ENCODE results near the gene AGAP1. TPM values are rescaled to one million over a fixed set of nuclear protein-coding genes. Genes with fewer than 3 reads are reported as not detected.

AGAP1 gene
- total and polyA plus RNA-seq, 8 donors = 5.0 to 27.6 (median 17.4) TPM

DNA sequence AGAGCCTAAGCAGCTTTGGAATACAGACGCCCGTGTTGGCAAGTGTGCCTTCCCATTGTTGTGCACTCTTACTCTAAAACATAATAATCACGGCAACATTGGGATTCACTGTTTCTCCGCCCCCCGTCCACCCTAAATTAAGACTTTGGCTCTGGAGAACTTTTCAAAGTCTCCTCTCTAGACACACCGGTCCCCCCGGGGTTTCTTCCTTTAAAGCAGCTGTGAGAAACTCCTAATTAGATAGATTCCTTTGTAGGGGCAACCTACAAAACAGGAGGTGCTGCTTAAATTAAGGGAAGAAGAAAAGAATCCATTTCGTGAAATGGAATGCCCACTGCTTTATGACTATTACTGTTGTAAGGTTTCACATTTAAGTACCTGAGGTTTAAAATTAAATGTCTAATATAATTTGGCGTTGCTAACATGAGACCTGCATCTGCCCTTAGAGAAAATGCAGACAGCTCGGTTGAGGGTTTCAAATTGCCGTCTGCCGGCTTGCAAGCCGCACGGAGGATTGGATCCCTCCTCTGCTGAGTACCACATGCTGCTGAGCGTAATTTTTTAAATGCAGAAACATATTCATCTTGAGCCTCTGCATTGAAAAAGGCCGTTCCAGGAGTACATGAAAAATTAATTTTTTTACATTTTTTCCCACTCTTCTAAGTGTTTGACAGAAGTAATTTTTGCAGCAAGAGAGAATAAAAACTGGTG, 441.1 kb downstream of the AGAP1 start:
- 94% methylated on average over 16 of the region's 16 CpGs for WGBS, 2 donors
- ATAC-seq = no peak
- Histone ChIP-seq H3K27ac (no peak overlapping the region), H3K36me3 (peaks cover 0 to 17% (median 0%) of the 10 kb centered on the region in 3 donors), H3K4me1 (no peaks in the 10 kb centered on the region), H3K27me3 (no peaks in the 10 kb centered on the region), H3K4me3 (no peak overlapping the region), H3K9me3 (no peaks in the 10 kb centered on the region)
- TF ChIP-seq, protein P1, sequence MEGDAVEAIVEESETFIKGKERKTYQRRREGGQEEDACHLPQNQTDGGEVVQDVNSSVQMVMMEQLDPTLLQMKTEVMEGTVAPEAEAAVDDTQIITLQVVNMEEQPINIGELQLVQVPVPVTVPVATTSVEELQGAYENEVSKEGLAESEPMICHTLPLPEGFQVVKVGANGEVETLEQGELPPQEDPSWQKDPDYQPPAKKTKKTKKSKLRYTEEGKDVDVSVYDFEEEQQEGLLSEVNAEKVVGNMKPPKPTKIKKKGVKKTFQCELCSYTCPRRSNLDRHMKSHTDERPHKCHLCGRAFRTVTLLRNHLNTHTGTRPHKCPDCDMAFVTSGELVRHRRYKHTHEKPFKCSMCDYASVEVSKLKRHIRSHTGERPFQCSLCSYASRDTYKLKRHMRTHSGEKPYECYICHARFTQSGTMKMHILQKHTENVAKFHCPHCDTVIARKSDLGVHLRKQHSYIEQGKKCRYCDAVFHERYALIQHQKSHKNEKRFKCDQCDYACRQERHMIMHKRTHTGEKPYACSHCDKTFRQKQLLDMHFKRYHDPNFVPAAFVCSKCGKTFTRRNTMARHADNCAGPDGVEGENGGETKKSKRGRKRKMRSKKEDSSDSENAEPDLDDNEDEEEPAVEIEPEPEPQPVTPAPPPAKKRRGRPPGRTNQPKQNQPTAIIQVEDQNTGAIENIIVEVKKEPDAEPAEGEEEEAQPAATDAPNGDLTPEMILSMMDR (IDR thresholded peaks at IDR 0.05) = no peak
- DNase-seq = no peak
- intact Hi-C loops (cut with DNase I) = no loop called here
- FAIRE-seq = no peak

DNA sequence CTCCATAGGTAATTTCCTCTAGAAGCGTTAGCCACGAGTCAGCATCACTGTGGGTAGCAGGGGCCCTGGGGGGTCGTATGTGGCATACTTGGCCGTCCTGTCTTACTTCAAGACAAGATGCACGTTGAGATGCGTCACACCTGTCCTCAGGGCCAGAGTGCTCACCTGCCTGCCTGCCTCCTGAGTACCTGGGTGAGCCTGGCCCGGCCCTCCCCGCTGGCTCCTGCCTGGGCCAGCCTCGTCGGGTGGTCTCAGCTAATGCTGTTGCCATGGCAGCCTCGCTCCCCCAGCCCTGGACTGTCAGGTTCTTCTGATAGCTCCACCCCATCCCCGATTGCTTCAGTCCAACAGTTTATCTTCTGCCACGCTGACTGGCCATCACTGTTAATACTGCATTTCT, 441.9 kb downstream of the AGAP1 start:
- no peaks in the 10 kb centered on the region for H3K27me3 ChIP-seq
- intact Hi-C loops (cut with DNase I) = no loop called here
- H3K4me1 ChIP-seq = no peaks in the 10 kb centered on the region
- H3K9me3 ChIP-seq = no peaks in the 10 kb centered on the region
- DNase-seq (peak in 1 of 6 donors; percentile 36), FAIRE-seq (no peak), ATAC-seq (no peak)
- peaks cover 0 to 16% (median 0%) of the 10 kb centered on the region in 3 donors for H3K36me3 ChIP-seq
- WGBS, 2 donors = 95 to 96% methylated on average over 13 of the region's 13 CpGs
- H3K4me3 ChIP-seq = no peak overlapping the region
- TF ChIP-seq, protein P1 (IDR thresholded peaks at IDR 0.05) = no peak
- no peak overlapping the region for H3K27ac ChIP-seq

DNA sequence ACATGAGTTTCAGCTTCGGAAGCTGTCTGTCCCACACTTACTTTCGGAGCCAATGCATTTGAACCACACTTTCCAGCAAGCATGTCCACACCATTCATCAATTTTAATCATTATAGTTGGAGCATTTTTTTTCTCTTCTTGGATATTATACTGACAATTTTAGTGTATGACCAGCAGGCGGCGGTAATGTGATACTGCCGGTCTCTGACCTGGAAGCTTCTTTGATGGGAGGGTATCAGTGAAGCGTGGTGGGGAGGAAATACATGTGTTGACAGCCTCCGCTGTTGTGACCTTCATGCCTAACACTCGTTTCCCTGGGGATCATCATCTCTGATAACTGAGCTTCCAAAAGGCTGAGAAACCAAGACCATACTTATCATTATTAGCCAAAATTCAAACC, 442.6 kb downstream of the AGAP1 start:
- no peaks in the 10 kb centered on the region for H3K9me3 ChIP-seq
- intact Hi-C loops (cut with DNase I) = no loop called here
- no peak overlapping the region for H3K27ac ChIP-seq
- TF ChIP-seq, protein P1 (IDR thresholded peaks at IDR 0.05) = no peak
- no peaks in the 10 kb centered on the region for H3K4me1 ChIP-seq
- peaks cover 0 to 9% (median 0%) of the 10 kb centered on the region in 3 donors for H3K36me3 ChIP-seq
- FAIRE-seq = no peak
- ATAC-seq = no peak
- no peak overlapping the region for H3K4me3 ChIP-seq
- WGBS, 2 donors = 88 to 90% methylated on average over 8 of the region's 8 CpGs
- no peaks in the 10 kb centered on the region for H3K27me3 ChIP-seq
- DNase-seq = no peak

DNA sequence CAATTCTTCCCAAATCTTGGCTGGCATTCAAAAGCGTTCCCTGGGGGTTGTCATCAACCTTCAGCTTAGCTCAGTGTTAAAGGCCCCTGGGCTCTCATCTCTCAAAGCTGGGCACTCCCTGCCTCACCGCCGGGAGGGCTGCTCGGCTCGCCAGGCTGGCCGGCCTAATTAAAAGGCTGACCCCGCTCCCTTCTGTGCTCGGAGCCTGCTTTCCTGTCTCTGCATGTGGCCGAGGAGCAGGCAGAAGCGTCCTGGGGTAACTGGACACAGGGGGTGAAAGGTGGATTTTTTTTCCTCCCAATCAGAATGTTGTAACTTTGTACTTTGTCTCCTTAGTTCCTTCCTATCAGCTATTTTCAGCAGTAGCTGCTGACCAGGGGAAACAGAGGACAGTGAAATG, 443.2 kb downstream of the AGAP1 start:
- Histone ChIP-seq H3K27ac (no peak overlapping the region), H3K9me3 (no peaks in the 10 kb centered on the region), H3K27me3 (no peaks in the 10 kb centered on the region), H3K36me3 (peaks cover 0 to 3% (median 0%) of the 10 kb centered on the region in 3 donors), H3K4me3 (no peak overlapping the region), H3K4me1 (no peaks in the 10 kb centered on the region)
- no peak for ATAC-seq
- peak in 1 of 6 donors; percentile 18 for DNase-seq
- FAIRE-seq = no peak
- TF ChIP-seq, protein P1 (IDR thresholded peaks at IDR 0.05) = no peak
- intact Hi-C loops (cut with DNase I) = no loop called here
- WGBS, 2 donors = 95 to 96% methylated on average over 10 of the region's 10 CpGs

DNA sequence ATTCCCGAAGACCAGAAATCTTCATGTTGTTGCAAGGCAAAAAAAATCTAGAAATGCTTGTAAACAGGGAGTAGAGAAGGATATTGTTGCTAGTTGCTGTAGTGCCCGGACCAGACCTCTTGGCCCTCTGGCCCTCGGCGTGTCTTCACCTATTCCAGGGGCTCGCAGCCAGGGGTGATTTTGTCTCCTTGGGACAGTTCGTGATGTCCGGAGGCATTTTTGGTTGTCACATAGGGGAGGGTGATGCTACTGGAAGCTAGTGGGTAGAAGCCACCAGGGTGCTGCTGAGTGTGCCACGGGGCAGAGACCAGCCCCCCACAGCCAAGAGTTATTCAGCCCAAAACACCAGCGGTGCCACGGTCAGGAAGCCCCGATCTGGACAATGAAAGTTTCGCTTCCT, 443.7 kb downstream of the AGAP1 start:
- ATAC-seq (no peak), FAIRE-seq (no peak), DNase-seq (peak in 1 of 6 donors; percentile 21)
- Histone ChIP-seq H3K4me3 (no peak overlapping the region), H3K36me3 (no peaks in the 10 kb centered on the region), H3K27me3 (no peaks in the 10 kb centered on the region), H3K4me1 (no peaks in the 10 kb centered on the region), H3K9me3 (no peaks in the 10 kb centered on the region), H3K27ac (no peak overlapping the region)
- TF ChIP-seq, protein P1 (IDR thresholded peaks at IDR 0.05) = no peak
- intact Hi-C loops (cut with DNase I) = no loop called here
- WGBS, 2 donors = 95 to 97% methylated on average over 12 of the region's 12 CpGs
